Mesothelial cell of epicardium (in vitro differentiated cells): ENCODE results near the gene CKLF. TPM values are rescaled to one million over a fixed set of nuclear protein-coding genes. Genes with fewer than 3 reads are reported as not detected.

Experiments used
- DNase-seq, 2 experiments: peaks; one replicate each; pipeline ENCODE4 v3.0.0; 2021; ENCODE audit warnings: low spot score in 2 of 2; ENCODE audit not compliant: unreplicated experiment in 2 of 2
- H3K27ac Mint-ChIP-seq: 2 replicates; pipeline ENCODE4 v1.8.0; 2021; ENCODE audit warnings: mixed read lengths
- H3K27me3 Mint-ChIP-seq: 2 replicates; pipeline ENCODE4 v1.8.0; 2021; ENCODE audit warnings: low read depth, mixed read lengths
- H3K36me3 Mint-ChIP-seq: 2 replicates; pipeline ENCODE4 v1.8.0; 2021; ENCODE audit warnings: mixed read lengths
- H3K4me1 Mint-ChIP-seq: 2 replicates; pipeline ENCODE4 v1.8.0; 2021; ENCODE audit warnings: mixed read lengths
- H3K4me3 Mint-ChIP-seq: 2 replicates; pipeline ENCODE4 v1.8.0; 2021; ENCODE audit warnings: mild to moderate bottlenecking, moderate library complexity, mixed read lengths
- H3K9me3 Mint-ChIP-seq: 2 replicates; pipeline ENCODE4 v1.8.0; 2021; ENCODE audit warnings: mixed read lengths
- total RNA-seq: library from RNA; stranded (reverse); gene quantifications from 3 replicates; pipeline ENCODE4 v1.2.1, GENCODE V29; 2021
- TF ChIP-seq, protein P1 (sequence below): fragments of 200-600 bp; sonication (generic); IDR thresholded peaks from one replicate; pipeline ENCODE4 v1.5.0; 2021; ENCODE audit warnings: antibody characterized with exemption; ENCODE audit not compliant: unreplicated experiment

Gene CKLF
- total RNA-seq, 1 donor from 2014 or later = 31.1 TPM

DNA sequence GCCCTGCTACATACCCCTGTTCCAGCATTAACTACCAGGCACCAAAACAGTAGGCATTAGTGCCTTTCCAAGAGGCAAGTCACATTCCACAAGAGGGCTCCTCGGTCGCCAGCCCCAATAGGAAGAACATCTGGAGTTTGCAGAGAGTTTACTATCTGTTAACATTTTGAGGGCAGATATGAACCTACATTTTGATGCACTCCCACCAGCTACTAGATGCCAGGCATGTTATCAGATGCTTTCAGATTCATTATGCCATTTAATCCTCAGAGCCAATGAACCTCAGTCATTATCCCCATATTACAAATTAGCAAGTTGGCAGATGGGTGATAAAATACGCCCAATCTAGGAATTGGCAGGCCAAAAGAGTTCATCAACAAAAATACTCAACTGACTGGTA is 22.7 kb downstream of the CKLF start:
- Mint-ChIP-seq H3K4me3 (no peak overlapping the region), H3K9me3 (no peaks in the 10 kb centered on the region), H3K27me3 (no peaks in the 10 kb centered on the region), H3K4me1 (peaks cover 5% of the 10 kb centered on the region), H3K36me3 (no peaks in the 10 kb centered on the region), H3K27ac (no peak overlapping the region)
- no peak for DNase-seq
- TF ChIP-seq, protein P1, sequence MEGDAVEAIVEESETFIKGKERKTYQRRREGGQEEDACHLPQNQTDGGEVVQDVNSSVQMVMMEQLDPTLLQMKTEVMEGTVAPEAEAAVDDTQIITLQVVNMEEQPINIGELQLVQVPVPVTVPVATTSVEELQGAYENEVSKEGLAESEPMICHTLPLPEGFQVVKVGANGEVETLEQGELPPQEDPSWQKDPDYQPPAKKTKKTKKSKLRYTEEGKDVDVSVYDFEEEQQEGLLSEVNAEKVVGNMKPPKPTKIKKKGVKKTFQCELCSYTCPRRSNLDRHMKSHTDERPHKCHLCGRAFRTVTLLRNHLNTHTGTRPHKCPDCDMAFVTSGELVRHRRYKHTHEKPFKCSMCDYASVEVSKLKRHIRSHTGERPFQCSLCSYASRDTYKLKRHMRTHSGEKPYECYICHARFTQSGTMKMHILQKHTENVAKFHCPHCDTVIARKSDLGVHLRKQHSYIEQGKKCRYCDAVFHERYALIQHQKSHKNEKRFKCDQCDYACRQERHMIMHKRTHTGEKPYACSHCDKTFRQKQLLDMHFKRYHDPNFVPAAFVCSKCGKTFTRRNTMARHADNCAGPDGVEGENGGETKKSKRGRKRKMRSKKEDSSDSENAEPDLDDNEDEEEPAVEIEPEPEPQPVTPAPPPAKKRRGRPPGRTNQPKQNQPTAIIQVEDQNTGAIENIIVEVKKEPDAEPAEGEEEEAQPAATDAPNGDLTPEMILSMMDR = no peak

DNA sequence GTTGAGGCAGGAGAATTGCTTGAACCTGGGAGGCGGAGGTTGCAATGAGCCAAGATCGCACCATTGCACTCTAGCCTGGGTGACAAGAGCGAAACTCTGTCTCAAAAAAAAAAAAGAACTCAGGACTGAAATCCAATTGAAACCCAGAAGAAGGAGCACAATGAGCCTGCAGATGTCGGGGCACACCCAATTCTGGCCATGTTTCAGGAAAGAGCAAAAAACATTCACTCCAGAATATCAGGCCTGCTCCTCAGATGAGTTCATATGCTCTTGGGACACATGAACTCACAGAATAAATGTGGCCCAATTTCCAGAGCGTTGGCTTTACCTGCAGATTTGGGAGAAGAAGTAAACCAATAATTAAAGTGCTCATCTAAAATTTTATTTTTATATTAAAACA is 23.9 kb downstream of the CKLF start:
- Mint-ChIP-seq H3K4me1 (peaks cover 16% of the 10 kb centered on the region), H3K9me3 (no peaks in the 10 kb centered on the region), H3K36me3 (no peaks in the 10 kb centered on the region), H3K27ac (no peak overlapping the region), H3K4me3 (no peak overlapping the region), H3K27me3 (no peaks in the 10 kb centered on the region)
- TF ChIP-seq, protein P1 = no peak
- DNase-seq = no peak

DNA sequence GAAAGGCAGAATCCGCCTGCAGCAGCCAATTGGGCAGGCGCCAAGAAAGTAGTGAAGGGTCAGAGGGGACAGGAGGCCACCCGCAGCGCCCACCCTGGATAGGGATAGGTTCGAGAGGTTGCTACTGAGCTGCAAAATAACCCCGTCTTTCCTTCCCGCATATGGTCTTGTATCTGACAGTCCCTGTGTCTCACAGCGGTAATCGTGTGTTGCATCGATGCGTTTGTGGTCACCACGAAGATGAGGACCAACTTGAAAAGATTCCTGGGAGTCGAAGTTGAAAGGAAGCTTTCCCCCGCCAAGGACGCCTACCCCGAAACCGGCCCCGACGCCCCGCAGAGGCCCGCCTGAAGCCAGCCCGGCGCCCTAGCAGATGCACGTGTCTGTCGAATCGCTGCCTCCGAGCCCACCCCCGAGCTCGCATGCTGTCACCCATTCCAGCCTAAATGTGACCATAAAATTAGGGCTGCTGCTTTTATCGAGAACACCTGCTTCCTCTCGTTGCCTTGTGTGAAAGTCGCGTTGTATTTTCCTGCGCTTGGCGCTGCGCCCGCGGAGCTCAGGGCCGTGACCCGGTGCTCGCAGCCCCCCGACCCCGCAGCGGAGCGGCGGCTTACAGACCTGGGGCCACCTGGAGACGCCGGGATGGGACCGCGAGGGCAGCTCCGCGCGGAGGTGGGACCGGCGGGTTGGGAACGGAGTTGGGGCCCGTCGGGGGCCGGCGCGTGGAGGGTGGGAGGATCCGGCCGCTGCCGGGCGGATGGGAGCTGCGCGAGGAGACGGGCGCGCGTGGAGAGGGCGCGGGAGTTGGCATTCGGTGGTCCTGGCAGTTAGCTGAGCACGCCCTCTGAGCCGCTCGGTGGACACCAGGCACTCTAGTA is 26.5 kb downstream of the CKLF start, which contains the start of gene CMTM2:
CMTM2 (plus strand) TSS at position 813 of the 881 bp plus-strand sequence. CDS start 145 bp downstream, outside the sequence.
- H3K9me3 Mint-ChIP-seq = no peaks in the 10 kb centered on the region
- H3K4me3 Mint-ChIP-seq = no peak within 1 kb of the TSS
- no peak within 1 kb of the TSS for H3K27ac Mint-ChIP-seq
- peaks cover 20% of the 10 kb centered on the region for H3K4me1 Mint-ChIP-seq
- H3K36me3 Mint-ChIP-seq = no peaks in the 10 kb centered on the region
- no peak for DNase-seq
- TF ChIP-seq, protein P1 = no peak
- no peaks in the 10 kb centered on the region for H3K27me3 Mint-ChIP-seq

DNA sequence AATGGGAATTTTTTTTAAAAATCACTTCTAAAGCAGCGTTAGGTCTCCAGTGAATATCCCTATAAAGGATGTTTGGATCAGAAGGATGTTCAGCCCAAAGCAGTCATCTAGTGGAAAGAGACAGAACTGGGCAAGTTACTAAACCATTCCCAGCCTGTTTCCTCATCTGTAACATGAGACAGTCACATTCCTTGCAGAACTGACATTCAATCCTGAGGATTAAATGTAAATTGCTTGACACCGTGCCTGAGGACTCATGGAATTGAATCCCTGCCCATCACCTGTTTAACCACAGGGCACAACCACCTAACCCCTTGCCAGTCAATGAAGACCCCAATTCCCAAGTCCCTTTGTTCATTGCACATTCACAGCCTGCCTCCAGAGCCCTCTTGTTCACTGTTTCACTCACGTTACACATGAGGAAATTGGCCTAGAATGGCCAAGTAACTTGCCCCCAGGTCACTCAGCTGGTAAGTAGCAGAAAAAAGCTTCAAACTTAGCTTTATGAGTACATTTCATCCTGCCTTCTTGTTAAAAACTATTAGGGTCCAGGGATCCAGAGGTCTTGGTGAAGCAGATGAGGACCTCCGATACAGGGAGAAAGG is 28.3 kb downstream of the CKLF start:
- no peaks in the 10 kb centered on the region for H3K36me3 Mint-ChIP-seq
- TF ChIP-seq, protein P1 = no peak
- H3K9me3 Mint-ChIP-seq = no peaks in the 10 kb centered on the region
- no peak for DNase-seq
- peak overlapping the region; percentile 35 for H3K27ac Mint-ChIP-seq
- peaks cover 19% of the 10 kb centered on the region for H3K4me1 Mint-ChIP-seq
- H3K4me3 Mint-ChIP-seq = no peak overlapping the region
- no peaks in the 10 kb centered on the region for H3K27me3 Mint-ChIP-seq

DNA sequence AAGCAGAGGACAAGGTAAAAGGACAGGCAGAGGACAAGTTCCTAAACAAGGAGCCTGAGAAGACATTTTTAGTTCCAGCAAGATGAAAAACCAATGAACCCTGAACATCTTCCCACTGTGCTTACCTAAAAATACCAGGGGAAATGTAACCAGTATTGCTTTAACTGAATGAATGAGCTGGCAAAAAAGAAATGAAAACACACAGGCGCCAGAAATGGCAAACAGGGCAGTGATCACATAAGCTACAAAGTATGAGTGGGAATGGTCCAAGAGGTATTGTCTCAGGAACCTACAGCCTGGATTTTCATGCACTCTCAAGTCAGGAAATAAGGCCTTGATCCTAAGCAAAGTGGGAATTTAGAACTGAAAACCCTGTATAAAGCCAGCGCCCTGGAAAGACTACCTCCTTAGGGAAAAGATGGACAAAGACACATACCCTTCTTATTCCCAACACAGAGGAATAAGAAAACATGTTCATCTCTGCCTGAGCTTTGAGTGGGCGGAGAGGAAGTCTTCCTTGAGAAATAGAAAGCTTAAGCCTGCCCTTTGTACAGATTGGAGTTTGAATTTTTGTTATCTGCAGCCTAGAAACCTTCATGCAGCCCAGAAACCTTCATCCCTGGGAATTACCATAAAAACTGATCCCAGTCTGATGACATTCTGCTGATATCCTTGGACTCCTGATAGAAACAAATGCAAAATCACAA is 29.0 kb downstream of the CKLF start:
- no peak overlapping the region for H3K4me3 Mint-ChIP-seq
- H3K27ac Mint-ChIP-seq = peak overlapping the region; percentile 35
- H3K4me1 Mint-ChIP-seq = peaks cover 20% of the 10 kb centered on the region
- no peaks in the 10 kb centered on the region for H3K27me3 Mint-ChIP-seq
- TF ChIP-seq, protein P1 = no peak
- no peak for DNase-seq
- no peaks in the 10 kb centered on the region for H3K9me3 Mint-ChIP-seq
- H3K36me3 Mint-ChIP-seq = no peaks in the 10 kb centered on the region
